NCI-H526 treated with DMSO at 0.1 percent for 48 hours (cell line): ENCODE results near the gene FAM107B.
"Not testable (repeated sequence)": the region's sequence is repeated elsewhere in the genome, so short reads cannot be mapped to it uniquely, and the experiment has no call there.

ENCODE experiments used
- DNase-seq: peaks from one replicate; lab custom pipeline; 2025; lab: John Stamatoyannopoulos, UW

Gene FAM107B

GRCh38 chr10:14736043-14736442 lies 38.7 kb downstream of the FAM107B start:
- DNase-seq = no peak

- DNase-seq = no peak
These were observed 42.7 kb downstream of the FAM107B start for GRCh38 chr10:14731875-14732512.

- no peak for DNase-seq
These were observed 46.4 kb downstream of the FAM107B start for GRCh38 chr10:14728346-14728745.

- DNase-seq = no peak
These were observed 46.8 kb downstream of the FAM107B start for GRCh38 chr10:14727924-14728323.

- no peak for DNase-seq
These were observed 47.2 kb downstream of the FAM107B start for GRCh38 chr10:14727465-14727864.

GRCh38 chr10:14724931-14725330 lies 49.8 kb downstream of the FAM107B start:
- DNase-seq = no peak

- no peak for DNase-seq
These were observed 51.5 kb downstream of the FAM107B start for GRCh38 chr10:14723052-14723689.

GRCh38 chr10:14717552-14717951 lies 57.1 kb downstream of the FAM107B start:
- no peak for DNase-seq

- no peak for DNase-seq
These were observed 61.7 kb downstream of the FAM107B start for GRCh38 chr10:14712991-14713424.

- DNase-seq = not testable (repeated sequence)
These were observed 65.4 kb downstream of the FAM107B start for GRCh38 chr10:14709344-14709743.

- DNase-seq = no peak
These were observed 67.2 kb downstream of the FAM107B start for GRCh38 chr10:14707481-14707880.

- DNase-seq = no peak
These were observed 69.0 kb downstream of the FAM107B start for GRCh38 chr10:14705548-14706230.

- no peak for DNase-seq
These were observed 71.1 kb downstream of the FAM107B start for GRCh38 chr10:14703631-14704001.

GRCh38 chr10:14701466-14701865 lies 73.2 kb downstream of the FAM107B start:
- DNase-seq = no peak

GRCh38 chr10:14700546-14700945 lies 74.2 kb downstream of the FAM107B start:
- DNase-seq = no peak

- no peak for DNase-seq
These were observed 75.2 kb downstream of the FAM107B start for GRCh38 chr10:14699482-14699881.

GRCh38 chr10:14698829-14699170 lies 75.9 kb downstream of the FAM107B start:
- no peak for DNase-seq

GRCh38 chr10:14698111-14698828 lies 76.4 kb downstream of the FAM107B start:
- no peak for DNase-seq

GRCh38 chr10:14697281-14697680 lies 77.4 kb downstream of the FAM107B start:
- DNase-seq = no peak

GRCh38 chr10:14696821-14697220 lies 77.9 kb downstream of the FAM107B start:
- DNase-seq = no peak

- no peak for DNase-seq
These were observed 78.7 kb downstream of the FAM107B start for GRCh38 chr10:14695847-14696480.

- DNase-seq = no peak
These were observed 80.8 kb downstream of the FAM107B start for GRCh38 chr10:14693891-14694290.
